Small intestine (tissue), 7 donors: ENCODE results near the gene HTRA2. TPM values are rescaled to one million over a fixed set of nuclear protein-coding genes. Genes with fewer than 3 reads are reported as not detected.

ENCODE experiments used
- DNase-seq, 2 donors: peaks; one replicate each; pipeline versions ENCODE4 v3.0.0 to v3.0.0-alpha.2; 2013
- FAIRE-seq: peaks from 2 replicates; lab custom pipeline; 2012; peaks lifted over from hg19 to GRCh38; lab: Jason Lieb, UNC
- H3K27ac ChIP-seq, 3 donors: one replicate each; pipeline ENCODE4 v1.5.1; 2013; ENCODE audit warnings: low read length in 2 of 3, mild to moderate bottlenecking in 2 of 3, control low read depth in 1 of 3, inconsistent platforms in 1 of 3, low read depth in 1 of 3, moderate library complexity in 1 of 3
- H3K27me3 ChIP-seq, 3 donors: one replicate each; pipeline ENCODE4 v1.6.1; 2013; ENCODE audit warnings: low read length in 3 of 3, inconsistent platforms in 1 of 3; ENCODE audit not compliant: control insufficient read depth in 3 of 3, insufficient read depth in 3 of 3
- H3K36me3 ChIP-seq, 3 donors: one replicate each; pipeline ENCODE4 v1.6.1; 2013; ENCODE audit warnings: low read length in 3 of 3, inconsistent platforms in 1 of 3, low read depth in 1 of 3, mild to moderate bottlenecking in 1 of 3, moderate library complexity in 1 of 3; ENCODE audit not compliant: control insufficient read depth in 3 of 3, insufficient read depth in 2 of 3
- H3K4me1 ChIP-seq, 3 donors: one replicate each; pipeline ENCODE4 v1.6.1; 2013; ENCODE audit warnings: low read length in 2 of 3, inconsistent platforms in 1 of 3, low read depth in 1 of 3, mild to moderate bottlenecking in 1 of 3, moderate library complexity in 1 of 3; ENCODE audit not compliant: control insufficient read depth in 3 of 3, insufficient read depth in 2 of 3
- H3K4me3 ChIP-seq, 3 donors: one replicate each; pipeline ENCODE4 v1.5.1; 2013; ENCODE audit warnings: low read length in 3 of 3, control low read depth in 1 of 3, inconsistent platforms in 1 of 3, low read depth in 1 of 3, mild to moderate bottlenecking in 1 of 3, moderate library complexity in 1 of 3
- H3K9me3 ChIP-seq, 2 donors: one replicate each; pipeline ENCODE4 v1.6.1; 2013; ENCODE audit warnings: low read depth in 1 of 2, low read length in 1 of 2; ENCODE audit not compliant: control insufficient read depth in 2 of 2, insufficient read depth in 1 of 2
- WGBS, 3 donors: extraction: QIAGEN DNeasy Blood & Tissue Kit; methylation state at CpG; one replicate each; pipeline ENCODE4 v1.1.7; 2013; 5-methylcytosine and 5-hydroxymethylcytosine counted together
- polyA plus RNA-seq, 4 donors: library from polyadenylated mRNA; stranded (reverse) in 3 of 4; unstranded in 1 of 4; fragments of 200-250 nt in 3 of 4; fragments of 120-200 nt in 1 of 4; gene quantifications; one replicate each; pipeline versions ENCODE4 v1.2.1 to v1.2.3, GENCODE V29; 2013
- donor health status: healthy with polysubstance abuse.
- donor health status: control.
- donor health status: control.
- donor health status: Bipolar disorder and iron deficiency.
- donor health status: healthy.

The HTRA2 gene
- polyA plus RNA-seq, 4 donors = 20.4 to 42.3 (median 28.1) TPM

DNA sequence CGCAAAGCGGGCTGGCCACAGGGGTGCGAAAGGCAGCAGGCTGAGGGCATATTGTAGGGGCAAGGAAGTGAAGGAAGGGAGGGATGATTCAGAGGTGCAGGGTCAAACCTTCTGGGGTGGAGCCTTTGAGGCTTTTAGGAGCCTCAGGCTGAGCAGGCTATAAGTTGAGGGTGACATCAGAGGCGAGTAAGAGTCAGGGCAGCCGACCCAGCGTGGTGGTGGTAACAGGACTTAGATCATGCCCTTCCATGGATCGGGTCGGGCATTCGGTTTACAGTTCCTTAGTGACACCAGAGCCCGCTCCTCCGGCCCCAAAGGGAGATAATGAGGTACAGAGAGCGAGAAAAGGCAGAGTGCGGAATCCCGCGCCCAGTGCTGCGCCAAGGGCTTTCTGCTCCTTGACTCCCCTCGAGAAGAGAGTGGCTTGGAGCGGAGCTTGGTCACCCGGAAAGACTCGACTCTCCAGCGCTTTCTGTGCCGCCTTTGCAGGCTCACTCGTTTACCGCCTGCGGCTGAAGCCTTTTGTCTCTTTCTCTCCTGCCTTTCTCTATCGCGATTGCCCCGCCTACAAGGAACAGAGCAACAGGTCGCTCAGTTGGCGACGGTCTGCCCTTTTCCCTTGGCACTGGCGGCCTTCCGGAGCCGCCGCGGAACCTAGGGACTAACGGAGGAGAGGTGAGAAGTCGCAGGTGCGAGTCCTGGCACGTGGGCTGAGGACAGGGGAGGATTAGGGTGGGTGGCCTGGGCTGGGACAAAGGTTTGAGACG lies 31.1 kb upstream of the HTRA2 start:
- FAIRE-seq = no peak
- Histone ChIP-seq H3K9me3 (no peaks in the 10 kb centered on the region), H3K36me3 (peaks cover 0 to 37% (median 0%) of the 10 kb centered on the region in 3 donors), H3K27me3 (peaks cover 0 to 49% (median 0%) of the 10 kb centered on the region in 3 donors), H3K27ac (peak overlapping the region; percentile 3 to 82 (median 56)), H3K4me1 (peaks cover 0 to 48% (median 0%) of the 10 kb centered on the region in 3 donors), H3K4me3 (peak overlapping the region; percentile 27 to 82 (median 59))
- DNase-seq = peak; percentile 68 to 76
- 2 to 3% (median 2%) methylated on average over 40 to 41 of the region's 41 CpGs for WGBS, 3 donors

DNA sequence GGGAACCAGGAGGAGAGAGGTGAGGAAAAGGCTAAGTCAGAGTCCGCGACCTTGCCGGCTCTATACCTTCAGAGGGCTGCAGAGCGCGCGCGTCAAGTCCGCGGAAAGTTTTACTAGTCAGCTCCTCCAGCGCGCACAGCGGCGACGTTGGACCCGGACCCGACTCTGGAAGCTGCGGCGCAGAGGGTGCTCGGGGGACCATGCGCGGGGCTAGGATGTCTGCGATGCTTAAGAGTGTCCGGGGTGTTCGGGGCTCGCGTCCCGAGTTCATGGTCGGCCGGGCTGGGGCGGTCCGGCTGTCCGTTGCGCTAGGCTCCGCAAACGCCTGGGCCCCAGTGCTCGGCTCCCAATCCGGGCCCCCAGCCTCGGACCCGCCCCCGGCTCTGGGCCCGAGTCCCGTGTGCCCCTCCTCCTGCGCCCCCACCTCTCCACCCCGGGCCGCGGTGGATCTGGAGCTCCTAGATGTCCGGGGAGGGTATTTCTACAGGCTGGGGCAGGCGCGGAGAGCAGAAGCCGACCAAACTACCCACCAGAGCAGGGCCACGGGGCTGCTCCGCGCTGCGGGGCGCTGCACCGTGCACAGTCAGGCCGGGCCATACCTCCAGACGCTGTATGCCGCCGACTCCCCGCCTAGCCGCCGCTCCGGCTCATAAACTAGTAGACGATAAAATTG lies 30.3 kb upstream of the HTRA2 start, which contains the start of gene LBX2:
LBX2 (minus strand) TSS at position 337 of the 673 bp plus-strand sequence; CDS start at position 271, 66 bp downstream.
- Histone ChIP-seq H3K27ac (peak within 1 kb of the TSS; percentile 3 to 82 (median 56)), H3K27me3 (peaks cover 0 to 49% (median 0%) of the 10 kb centered on the region in 3 donors), H3K4me3 (peak within 1 kb of the TSS; percentile 27 to 82 (median 59)), H3K4me1 (peaks cover 0 to 53% (median 0%) of the 10 kb centered on the region in 3 donors), H3K36me3 (peaks cover 0 to 37% (median 0%) of the 10 kb centered on the region in 3 donors), H3K9me3 (no peaks in the 10 kb centered on the region)
- WGBS, 3 donors = 2 to 6% (median 3%) methylated on average over 55 to 65 of the region's 65 CpGs
- DNase-seq (peak; percentile 31 to 74), FAIRE-seq (no peak)

DNA sequence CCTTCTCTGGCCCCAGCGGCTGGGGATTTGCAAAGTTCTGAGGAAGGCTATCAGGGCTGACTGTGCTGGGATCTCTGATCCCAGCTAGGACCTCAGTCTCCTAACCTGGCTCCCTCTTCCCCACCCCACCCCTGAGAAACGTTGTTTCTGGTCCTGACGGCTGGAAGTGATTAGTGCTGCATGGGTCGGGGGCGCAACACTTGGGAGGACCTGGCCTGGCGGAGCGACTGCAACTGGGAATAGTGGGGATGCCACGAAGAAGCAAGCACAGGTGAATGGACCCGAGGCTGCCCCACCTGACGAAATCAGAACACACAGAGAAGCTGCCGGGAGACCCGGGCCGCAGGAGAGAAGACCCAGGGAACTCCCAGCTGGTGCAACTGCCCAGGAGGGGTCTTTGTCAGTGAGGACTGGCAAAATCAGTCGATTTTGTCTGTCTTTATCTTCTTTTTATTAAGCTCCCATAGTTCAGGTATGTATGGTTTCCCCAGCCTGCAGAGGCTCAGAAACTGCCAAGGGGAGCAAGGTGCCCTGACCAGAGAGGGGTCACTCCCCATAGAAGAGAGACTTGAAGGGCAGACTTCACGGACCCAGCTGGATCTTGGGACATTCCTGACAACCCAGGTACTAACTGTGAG lies 29.7 kb upstream of the HTRA2 start:
- FAIRE-seq (no peak), DNase-seq (no peak)
- no peaks in the 10 kb centered on the region for H3K9me3 ChIP-seq
- H3K4me3 ChIP-seq = peak overlapping the region in 2 of 3 donors; percentile 59 to 82
- H3K4me1 ChIP-seq = peaks cover 0 to 59% (median 0%) of the 10 kb centered on the region in 3 donors
- peaks cover 0 to 37% (median 0%) of the 10 kb centered on the region in 3 donors for H3K36me3 ChIP-seq
- 38 to 52% (median 47%) methylated on average over 15 of the region's 15 CpGs for WGBS, 3 donors
- peak overlapping the region in 1 of 3 donors; percentile 82 for H3K27ac ChIP-seq
- peaks cover 0 to 49% (median 0%) of the 10 kb centered on the region in 3 donors for H3K27me3 ChIP-seq

DNA sequence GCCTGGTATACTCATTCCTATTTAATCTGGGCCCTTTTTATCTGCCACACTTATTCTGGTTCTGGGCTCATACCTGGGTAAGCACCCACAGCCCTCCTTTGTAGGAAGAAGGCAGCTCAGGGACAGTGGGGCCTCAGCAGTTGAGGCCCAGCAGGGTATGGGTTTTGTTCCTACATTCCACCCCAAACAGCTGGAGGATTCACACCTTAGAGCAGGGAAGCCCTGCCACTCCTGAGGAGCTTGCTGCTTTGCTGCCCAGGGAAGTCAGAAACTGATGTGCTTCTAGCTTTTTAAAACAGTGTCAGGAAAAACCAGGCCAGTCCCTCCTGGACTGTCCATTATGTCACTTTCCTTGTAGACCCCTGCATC lies 29.2 kb upstream of the HTRA2 start:
- peaks cover 0 to 49% (median 0%) of the 10 kb centered on the region in 3 donors for H3K27me3 ChIP-seq
- H3K4me3 ChIP-seq = peak overlapping the region in 1 of 3 donors; percentile 82
- peaks cover 0 to 64% (median under 1%) of the 10 kb centered on the region in 3 donors for H3K4me1 ChIP-seq
- no peaks in the 10 kb centered on the region for H3K9me3 ChIP-seq
- no peak for FAIRE-seq
- H3K27ac ChIP-seq = peak overlapping the region in 1 of 3 donors; percentile 82
- peaks cover 0 to 37% (median 0%) of the 10 kb centered on the region in 3 donors for H3K36me3 ChIP-seq
- DNase-seq = no peak

DNA sequence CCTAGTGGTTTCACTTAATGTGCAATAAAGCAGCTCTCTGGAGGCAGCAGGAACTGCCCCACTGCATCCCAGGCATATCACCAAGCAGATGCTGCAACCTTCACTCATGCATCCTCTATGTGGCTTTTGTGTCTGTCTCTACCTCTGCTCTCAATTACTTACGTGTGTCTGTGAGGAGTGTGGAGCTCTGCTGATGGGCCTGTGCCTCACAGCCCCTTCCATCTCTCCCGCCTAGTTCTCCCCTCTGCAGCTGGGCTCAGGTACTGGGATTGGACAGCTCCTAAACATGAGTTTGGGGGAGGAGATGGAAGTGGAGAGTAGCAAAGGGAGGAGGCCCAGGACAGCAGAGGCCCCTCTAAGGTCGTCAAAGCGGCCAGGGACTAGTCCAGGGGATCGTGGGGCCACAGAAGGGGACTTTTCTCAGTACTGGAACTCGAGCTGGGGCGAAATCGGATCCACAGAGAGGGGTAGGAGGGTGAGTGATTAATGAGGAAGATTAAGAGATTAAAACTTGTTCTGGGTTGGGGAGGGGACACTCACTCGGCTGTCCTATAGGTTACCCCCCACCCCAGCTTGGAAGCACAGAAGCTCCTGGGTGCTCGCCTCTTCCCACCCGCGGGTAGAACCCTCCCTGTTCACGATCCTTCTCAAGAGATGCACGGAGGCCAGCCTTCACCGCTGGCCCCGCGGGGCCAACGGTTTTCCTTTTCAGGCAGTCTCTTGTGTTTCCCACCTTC lies 28.2 kb upstream of the HTRA2 start:
- Histone ChIP-seq H3K27ac (peak overlapping the region in 1 of 3 donors; percentile 98), H3K4me3 (peak overlapping the region in 2 of 3 donors; percentile 82 to 85), H3K4me1 (peaks cover 3 to 64% (median 6%) of the 10 kb centered on the region in 3 donors), H3K9me3 (no peaks in the 10 kb centered on the region), H3K36me3 (peaks cover 0 to 39% (median 0%) of the 10 kb centered on the region in 3 donors), H3K27me3 (peaks cover 0 to 49% (median 0%) of the 10 kb centered on the region in 3 donors)
- FAIRE-seq (no peak), DNase-seq (no peak)
- WGBS, 3 donors = 60 to 75% (median 74%) methylated on average over 18 of the region's 18 CpGs

DNA sequence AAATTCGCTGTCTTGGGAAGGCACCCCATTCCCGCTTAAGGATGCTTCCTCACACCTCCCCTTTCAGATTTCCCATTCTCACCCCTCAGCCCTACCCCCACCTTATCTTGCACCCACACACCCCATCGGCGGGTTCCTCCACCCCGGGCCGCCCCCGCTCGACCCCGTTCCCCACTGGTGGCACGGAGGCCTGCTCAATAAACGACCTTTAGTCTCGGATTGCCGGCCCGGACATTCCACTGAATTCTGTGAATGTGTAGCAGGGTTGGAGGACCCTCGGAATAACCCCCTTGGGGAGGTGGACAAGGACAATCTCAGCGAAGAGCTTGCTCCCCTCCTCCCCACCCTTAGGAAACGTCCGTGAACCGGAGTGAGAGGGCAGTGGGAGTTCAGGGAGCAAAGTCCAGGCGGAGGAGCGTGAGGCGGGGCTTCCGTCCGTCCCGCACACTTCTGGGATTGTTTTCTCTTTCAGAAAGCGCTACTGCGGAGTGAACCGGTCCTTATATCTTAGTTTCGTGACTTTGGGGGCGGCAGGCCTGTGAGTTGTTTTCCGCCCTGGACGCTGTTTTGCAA lies 27.5 kb upstream of the HTRA2 start:
- peak; percentile 88 to 90 for DNase-seq
- Histone ChIP-seq H3K4me3 (peak overlapping the region; percentile 62 to 85 (median 82)), H3K27ac (peak overlapping the region; percentile 94 to 98 (median 97)), H3K27me3 (peaks cover 0 to 46% (median 0%) of the 10 kb centered on the region in 3 donors), H3K9me3 (no peaks in the 10 kb centered on the region), H3K36me3 (peaks cover 0 to 35% (median 0%) of the 10 kb centered on the region in 3 donors), H3K4me1 (peaks cover 3 to 63% (median 6%) of the 10 kb centered on the region in 3 donors)
- no peak for FAIRE-seq
- 11 to 18% (median 14%) methylated on average over 32 of the region's 32 CpGs for WGBS, 3 donors

DNA sequence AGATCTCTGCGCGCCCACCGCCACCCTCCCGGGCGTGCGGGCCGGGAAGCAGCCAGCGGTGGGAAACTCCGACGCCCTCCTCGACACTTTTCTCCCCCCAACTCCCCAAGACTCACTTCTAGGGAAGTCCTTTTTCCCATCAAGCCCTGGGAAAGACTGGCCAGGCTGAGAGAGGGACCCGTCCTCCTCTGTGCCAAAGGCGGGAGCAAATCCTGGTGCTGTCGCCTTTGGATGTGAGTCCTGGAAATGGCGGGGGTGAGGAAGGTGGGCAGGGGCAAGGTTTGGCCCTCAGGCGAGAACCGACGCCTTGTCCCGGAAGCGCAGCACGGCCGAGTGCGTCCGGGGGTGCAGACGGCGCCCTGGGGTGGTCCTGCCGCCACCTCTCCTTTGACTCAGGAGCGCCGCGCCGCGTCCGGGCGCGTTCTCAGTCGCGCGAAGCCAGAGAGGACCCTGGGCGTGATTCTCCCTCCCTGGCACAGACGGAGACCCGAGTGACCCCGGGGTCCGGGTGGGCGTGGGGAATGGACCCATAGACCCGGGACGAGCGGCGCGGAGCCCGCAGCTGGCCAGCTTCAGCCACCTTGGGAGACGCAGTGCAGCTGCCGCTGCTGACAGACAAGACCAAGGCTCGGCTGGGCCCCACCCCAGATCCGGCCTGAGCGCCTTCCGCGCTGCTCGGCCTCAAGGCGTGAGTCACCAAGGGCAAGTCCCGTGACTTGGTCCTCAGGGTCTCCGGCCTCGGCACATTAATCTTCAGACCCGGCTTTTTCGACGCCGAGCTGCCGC lies 26.8 kb upstream of the HTRA2 start:
- H3K27me3 ChIP-seq = peaks cover 0 to 39% (median 0%) of the 10 kb centered on the region in 3 donors
- FAIRE-seq = no peak
- H3K36me3 ChIP-seq = peaks cover 0 to 29% (median 0%) of the 10 kb centered on the region in 3 donors
- peak overlapping the region; percentile 62 to 85 (median 82) for H3K4me3 ChIP-seq
- peak overlapping the region; percentile 94 to 98 (median 97) for H3K27ac ChIP-seq
- H3K4me1 ChIP-seq = peaks cover 3 to 57% (median 6%) of the 10 kb centered on the region in 3 donors
- H3K9me3 ChIP-seq = no peaks in the 10 kb centered on the region
- peak; percentile 91 to 94 for DNase-seq
- 0 to 2% (median 2%) methylated on average over 62 to 67 of the region's 67 CpGs for WGBS, 3 donors
